ENCODE data around the gene KNDC1.
A peak's percentile ranks its signal among the peaks of the same experiment; 100 is the strongest.
"Not testable (repeated sequence)": the region's sequence is repeated elsewhere in the genome, so short reads cannot be mapped to it uniquely, and the experiment has no call there.

Gene KNDC1

GRCh38 chr10:133159950-133160825, at the start of gene KNDC1:
TSS of gene KNDC1 (plus strand) at chr10:133160219. CDS start at chr10:133160468, 249 bp downstream.
- Histone ChIP-seq H3K27me3 (ENCODE audit: control insufficient read depth, insufficient read depth, low read length) (peaks cover 12% of the 10 kb centered on the region), H3K4me3 (ENCODE audit: low read length) (peak within 1 kb of the TSS; percentile 51), H3K4me1 (ENCODE audit: control insufficient read depth, insufficient read depth, low read length) (no peaks in the 10 kb centered on the region), H3K36me3 (ENCODE audit: control insufficient read depth, insufficient read depth, low read length) (no peaks in the 10 kb centered on the region), H3K9ac (ENCODE audit: low read length) (no peak within 1 kb of the TSS), H3K27ac (ENCODE audit: low read depth, low read length) (no peak within 1 kb of the TSS)

- no peaks in the 10 kb centered on the region for H3K36me3 ChIP-seq (ENCODE audit: control insufficient read depth, insufficient read depth, low read length)
- H3K9ac ChIP-seq (ENCODE audit: low read length) = no peak overlapping the region
- H3K27me3 ChIP-seq (ENCODE audit: control insufficient read depth, insufficient read depth, low read length) = peaks cover 3% of the 10 kb centered on the region
- no peak overlapping the region for H3K4me3 ChIP-seq (ENCODE audit: low read length)
- no peaks in the 10 kb centered on the region for H3K4me1 ChIP-seq (ENCODE audit: control insufficient read depth, insufficient read depth, low read length)
- no peak overlapping the region for H3K27ac ChIP-seq (ENCODE audit: low read depth, low read length)
These were observed 49.3 kb upstream of the KNDC1 start for GRCh38 chr10:133110609-133111275.

GRCh38 chr10:133111640-133112039, 48.4 kb upstream of the KNDC1 start:
- H3K27ac ChIP-seq (ENCODE audit: low read depth, low read length); H3K27me3 ChIP-seq (ENCODE audit: control insufficient read depth, insufficient read depth, low read length); H3K36me3 ChIP-seq (ENCODE audit: control insufficient read depth, insufficient read depth, low read length); H3K4me1 ChIP-seq (ENCODE audit: control insufficient read depth, insufficient read depth, low read length); H3K9ac ChIP-seq (ENCODE audit: low read length); H3K4me3 ChIP-seq (ENCODE audit: low read length): not testable (repeated sequence)

GRCh38 chr10:133113146-133113830, 46.7 kb upstream of the KNDC1 start:
- no peaks in the 10 kb centered on the region for H3K36me3 ChIP-seq (ENCODE audit: control insufficient read depth, insufficient read depth, low read length)
- H3K4me3 ChIP-seq (ENCODE audit: low read length) = no peak overlapping the region
- H3K27ac ChIP-seq (ENCODE audit: low read depth, low read length) = no peak overlapping the region
- H3K9ac ChIP-seq (ENCODE audit: low read length) = no peak overlapping the region
- no peaks in the 10 kb centered on the region for H3K4me1 ChIP-seq (ENCODE audit: control insufficient read depth, insufficient read depth, low read length)
- peaks cover 3% of the 10 kb centered on the region for H3K27me3 ChIP-seq (ENCODE audit: control insufficient read depth, insufficient read depth, low read length)

- H3K27ac ChIP-seq (ENCODE audit: low read depth, low read length) = no peak overlapping the region
- H3K4me1 ChIP-seq (ENCODE audit: control insufficient read depth, insufficient read depth, low read length) = no peaks in the 10 kb centered on the region
- no peaks in the 10 kb centered on the region for H3K36me3 ChIP-seq (ENCODE audit: control insufficient read depth, insufficient read depth, low read length)
- H3K27me3 ChIP-seq (ENCODE audit: control insufficient read depth, insufficient read depth, low read length) = peaks cover 3% of the 10 kb centered on the region
- no peak overlapping the region for H3K4me3 ChIP-seq (ENCODE audit: low read length)
- no peak overlapping the region for H3K9ac ChIP-seq (ENCODE audit: low read length)
These were observed 46.2 kb upstream of the KNDC1 start for GRCh38 chr10:133113847-133114246.

GRCh38 chr10:133114251-133114650, 45.8 kb upstream of the KNDC1 start:
- Histone ChIP-seq H3K36me3 (ENCODE audit: control insufficient read depth, insufficient read depth, low read length) (no peaks in the 10 kb centered on the region), H3K4me1 (ENCODE audit: control insufficient read depth, insufficient read depth, low read length) (no peaks in the 10 kb centered on the region)

GRCh38 chr10:133114726-133115452, 45.1 kb upstream of the KNDC1 start:
- no peak overlapping the region for H3K9ac ChIP-seq (ENCODE audit: low read length)
- no peaks in the 10 kb centered on the region for H3K4me1 ChIP-seq (ENCODE audit: control insufficient read depth, insufficient read depth, low read length)
- no peak overlapping the region for H3K27ac ChIP-seq (ENCODE audit: low read depth, low read length)
- no peaks in the 10 kb centered on the region for H3K36me3 ChIP-seq (ENCODE audit: control insufficient read depth, insufficient read depth, low read length)
- peaks cover 3% of the 10 kb centered on the region for H3K27me3 ChIP-seq (ENCODE audit: control insufficient read depth, insufficient read depth, low read length)
- H3K4me3 ChIP-seq (ENCODE audit: low read length) = no peak overlapping the region

More at GRCh38 chr10:133114251-133114650, 45.8 kb upstream of the KNDC1 start:
- no peak overlapping the region for H3K4me3 ChIP-seq (ENCODE audit: low read length)
- H3K27ac ChIP-seq (ENCODE audit: low read depth, low read length) = no peak overlapping the region
- H3K27me3 ChIP-seq (ENCODE audit: control insufficient read depth, insufficient read depth, low read length) = peaks cover 3% of the 10 kb centered on the region
- no peak overlapping the region for H3K9ac ChIP-seq (ENCODE audit: low read length)

GRCh38 chr10:133115453-133115842, 44.6 kb upstream of the KNDC1 start:
- peaks cover 3% of the 10 kb centered on the region for H3K27me3 ChIP-seq (ENCODE audit: control insufficient read depth, insufficient read depth, low read length)
- H3K4me3 ChIP-seq (ENCODE audit: low read length) = no peak overlapping the region
- H3K9ac ChIP-seq (ENCODE audit: low read length) = no peak overlapping the region
- no peaks in the 10 kb centered on the region for H3K4me1 ChIP-seq (ENCODE audit: control insufficient read depth, insufficient read depth, low read length)
- H3K36me3 ChIP-seq (ENCODE audit: control insufficient read depth, insufficient read depth, low read length) = no peaks in the 10 kb centered on the region
- H3K27ac ChIP-seq (ENCODE audit: low read depth, low read length) = no peak overlapping the region

- Histone ChIP-seq H3K36me3 (ENCODE audit: control insufficient read depth, insufficient read depth, low read length) (no peaks in the 10 kb centered on the region), H3K4me1 (ENCODE audit: control insufficient read depth, insufficient read depth, low read length) (no peaks in the 10 kb centered on the region), H3K4me3 (ENCODE audit: low read length) (no peak overlapping the region), H3K27me3 (ENCODE audit: control insufficient read depth, insufficient read depth, low read length) (peaks cover 3% of the 10 kb centered on the region), H3K27ac (ENCODE audit: low read depth, low read length) (no peak overlapping the region), H3K9ac (ENCODE audit: low read length) (no peak overlapping the region)
These were observed 44.0 kb upstream of the KNDC1 start for GRCh38 chr10:133115976-133116375.

- Histone ChIP-seq H3K27me3 (ENCODE audit: control insufficient read depth, insufficient read depth, low read length) (peaks cover 2% of the 10 kb centered on the region), H3K9ac (ENCODE audit: low read length) (no peak overlapping the region), H3K4me3 (ENCODE audit: low read length) (no peak overlapping the region), H3K36me3 (ENCODE audit: control insufficient read depth, insufficient read depth, low read length) (no peaks in the 10 kb centered on the region), H3K27ac (ENCODE audit: low read depth, low read length) (no peak overlapping the region), H3K4me1 (ENCODE audit: control insufficient read depth, insufficient read depth, low read length) (no peaks in the 10 kb centered on the region)
These were observed 43.6 kb upstream of the KNDC1 start for GRCh38 chr10:133116455-133116854.

GRCh38 chr10:133117036-133117687, 42.9 kb upstream of the KNDC1 start:
- Histone ChIP-seq H3K4me1 (ENCODE audit: control insufficient read depth, insufficient read depth, low read length) (no peaks in the 10 kb centered on the region), H3K27ac (ENCODE audit: low read depth, low read length) (no peak overlapping the region), H3K36me3 (ENCODE audit: control insufficient read depth, insufficient read depth, low read length) (no peaks in the 10 kb centered on the region), H3K9ac (ENCODE audit: low read length) (no peak overlapping the region), H3K4me3 (ENCODE audit: low read length) (no peak overlapping the region), H3K27me3 (ENCODE audit: control insufficient read depth, insufficient read depth, low read length) (no peaks in the 10 kb centered on the region)

Data from rectal smooth muscle tissue (tissue), 1 donor.